Measurements from ENCODE around the gene PQBP1. TPM values are rescaled to one million over a fixed set of nuclear protein-coding genes. Genes with fewer than 3 reads are reported as not detected.

Gene PQBP1
- total and polyA plus RNA-seq, 12 donors = 41.2 to 127 (median 55.3) TPM

DNA sequence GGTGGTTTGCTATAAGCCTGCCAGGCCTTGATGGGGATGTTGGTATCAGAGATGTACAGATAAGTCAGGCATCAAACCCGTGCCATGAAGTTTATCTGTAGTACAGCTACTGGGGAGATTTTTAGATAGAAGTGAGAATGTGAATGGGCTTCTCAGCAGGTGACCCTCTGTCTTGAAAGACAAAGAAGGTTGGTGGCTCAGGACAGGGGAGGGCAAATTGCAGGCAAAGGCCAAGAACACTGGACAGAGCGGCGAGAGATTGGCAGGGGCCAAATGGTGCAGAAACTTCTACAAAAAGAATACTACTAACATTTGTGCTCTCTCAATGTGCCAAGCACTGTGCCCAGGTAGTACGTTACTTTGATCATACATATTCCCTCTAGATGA is 23.0 kb downstream of the PQBP1 start:
- WGBS, 2 donors = 87 to 100% methylated on average over 3 to 4 of the region's 4 CpGs
- intact Hi-C loops (cut with DNase I) = no loop called here
- TF ChIP-seq, protein P1, sequence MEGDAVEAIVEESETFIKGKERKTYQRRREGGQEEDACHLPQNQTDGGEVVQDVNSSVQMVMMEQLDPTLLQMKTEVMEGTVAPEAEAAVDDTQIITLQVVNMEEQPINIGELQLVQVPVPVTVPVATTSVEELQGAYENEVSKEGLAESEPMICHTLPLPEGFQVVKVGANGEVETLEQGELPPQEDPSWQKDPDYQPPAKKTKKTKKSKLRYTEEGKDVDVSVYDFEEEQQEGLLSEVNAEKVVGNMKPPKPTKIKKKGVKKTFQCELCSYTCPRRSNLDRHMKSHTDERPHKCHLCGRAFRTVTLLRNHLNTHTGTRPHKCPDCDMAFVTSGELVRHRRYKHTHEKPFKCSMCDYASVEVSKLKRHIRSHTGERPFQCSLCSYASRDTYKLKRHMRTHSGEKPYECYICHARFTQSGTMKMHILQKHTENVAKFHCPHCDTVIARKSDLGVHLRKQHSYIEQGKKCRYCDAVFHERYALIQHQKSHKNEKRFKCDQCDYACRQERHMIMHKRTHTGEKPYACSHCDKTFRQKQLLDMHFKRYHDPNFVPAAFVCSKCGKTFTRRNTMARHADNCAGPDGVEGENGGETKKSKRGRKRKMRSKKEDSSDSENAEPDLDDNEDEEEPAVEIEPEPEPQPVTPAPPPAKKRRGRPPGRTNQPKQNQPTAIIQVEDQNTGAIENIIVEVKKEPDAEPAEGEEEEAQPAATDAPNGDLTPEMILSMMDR (IDR thresholded peaks at IDR 0.05) = no peak
- H3K27me3 ChIP-seq = no peaks in the 10 kb centered on the region
- H3K4me1 ChIP-seq = peaks cover 0 to 31% (median 4%) of the 10 kb centered on the region in 9 donors
- DNase-seq (no peak), ATAC-seq (no peak)
- peaks cover 0 to 39% (median 0%) of the 10 kb centered on the region in 9 donors for H3K36me3 ChIP-seq
- peak overlapping the region in 1 of 10 donors; percentile 91 for H3K27ac ChIP-seq
- H3K4me3 ChIP-seq = no peak overlapping the region
- H3K9me3 ChIP-seq = no peaks in the 10 kb centered on the region

DNA sequence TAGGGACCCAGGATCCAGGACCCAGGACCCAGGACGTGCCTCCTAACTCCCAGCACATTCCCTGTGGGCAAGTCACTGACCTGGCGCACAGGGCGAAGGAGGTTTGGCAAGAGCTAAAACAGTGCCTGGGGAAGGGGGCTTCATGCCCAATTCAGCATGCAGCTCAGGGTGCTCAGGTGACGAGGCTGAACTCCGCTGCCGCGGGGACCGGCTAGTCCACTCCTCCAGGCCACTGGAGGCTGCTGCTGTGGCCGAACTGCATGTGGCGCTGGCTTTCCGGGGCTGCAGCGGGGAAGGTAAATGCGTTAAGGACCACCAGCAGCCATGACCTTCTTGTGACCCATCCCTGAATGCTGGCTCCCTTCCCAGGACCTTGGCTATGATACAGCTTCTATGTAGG is 26.0 kb downstream of the PQBP1 start:
- 81 to 84% methylated on average over 13 of the region's 13 CpGs for WGBS, 2 donors
- Histone ChIP-seq H3K36me3 (peaks cover 0 to 70% (median 0%) of the 10 kb centered on the region in 9 donors), H3K4me3 (no peak overlapping the region), H3K27ac (no peak overlapping the region), H3K4me1 (peaks cover 0 to 11% (median 4%) of the 10 kb centered on the region in 9 donors), H3K9me3 (no peaks in the 10 kb centered on the region), H3K27me3 (no peaks in the 10 kb centered on the region)
- TF ChIP-seq, protein P1 (IDR thresholded peaks at IDR 0.05) = no peak
- intact Hi-C loops (cut with DNase I) = no loop called here
- DNase-seq (no peak), ATAC-seq (no peak)

DNA sequence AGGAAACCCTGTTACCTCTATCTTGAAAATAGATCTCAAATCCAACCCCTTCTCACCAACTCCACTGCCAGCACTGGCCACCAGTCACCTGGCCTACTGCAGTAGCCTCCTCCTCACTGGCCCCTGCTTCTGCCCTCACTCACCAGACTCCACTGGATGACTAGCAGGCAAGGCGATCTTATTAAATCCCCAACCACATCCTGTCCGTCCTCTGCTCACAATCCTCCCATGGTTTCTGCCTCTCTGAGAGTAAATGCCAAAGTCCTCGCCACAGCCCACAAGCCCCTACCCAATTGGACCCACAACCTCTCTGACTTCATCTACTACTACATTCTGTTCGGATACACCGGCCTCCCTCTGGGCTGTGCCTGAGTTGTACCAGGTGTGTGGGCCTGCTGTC is 26.5 kb downstream of the PQBP1 start:
- 95 to 96% methylated on average over 5 of the region's 5 CpGs for WGBS, 2 donors
- TF ChIP-seq, protein P1 (IDR thresholded peaks at IDR 0.05) = no peak
- Histone ChIP-seq H3K4me3 (no peak overlapping the region), H3K36me3 (peaks cover 0 to 70% (median 0%) of the 10 kb centered on the region in 9 donors), H3K4me1 (peaks cover 0 to 10% (median 3%) of the 10 kb centered on the region in 9 donors), H3K27me3 (no peaks in the 10 kb centered on the region), H3K9me3 (no peaks in the 10 kb centered on the region), H3K27ac (no peak overlapping the region)
- DNase-seq (no peak), ATAC-seq (no peak)
- intact Hi-C loops (cut with DNase I) = no loop called here

DNA sequence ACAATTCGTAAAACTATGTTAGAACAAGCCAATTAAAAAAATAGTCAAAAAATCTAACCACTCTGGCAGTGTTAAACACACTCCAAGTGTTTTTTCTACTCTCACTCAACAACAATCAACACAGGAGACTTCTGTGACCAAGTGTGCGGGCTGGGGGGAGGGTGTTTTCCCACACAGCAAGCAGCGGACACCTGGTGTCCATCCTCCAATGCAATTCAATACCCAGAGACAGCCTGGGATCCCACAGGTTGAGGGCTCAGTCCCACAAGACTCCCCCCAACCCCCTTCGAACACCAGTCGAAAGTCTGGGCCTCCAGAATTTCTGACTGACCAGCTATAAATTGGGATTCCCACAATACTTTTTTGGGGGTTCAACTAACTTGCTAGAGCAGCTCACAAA is 29.4 kb downstream of the PQBP1 start:
- Histone ChIP-seq H3K27me3 (no peaks in the 10 kb centered on the region), H3K4me3 (no peak overlapping the region), H3K27ac (no peak overlapping the region), H3K36me3 (peaks cover 0 to 92% (median 0%) of the 10 kb centered on the region in 9 donors), H3K4me1 (no peaks in the 10 kb centered on the region), H3K9me3 (no peaks in the 10 kb centered on the region)
- DNase-seq = no peak
- 88 to 89% methylated on average over 5 of the region's 5 CpGs for WGBS, 2 donors
- TF ChIP-seq, protein P1 (IDR thresholded peaks at IDR 0.05) = no peak
- no peak for ATAC-seq
- intact Hi-C loops (cut with DNase I) = no loop called here
